Lung (tissue), 12 donors: ENCODE measurements around the gene BRF1. TPM values are rescaled to one million over a fixed set of nuclear protein-coding genes. Genes with fewer than 3 reads are reported as not detected.

Source experiments
- ATAC-seq: fragments of 200-7000 bp; cut with Tn5 transposase; one replicate; pipeline ENCODE4 v1.9.1; 2020; ENCODE audit warnings: moderate number of reproducible peaks; ENCODE audit not compliant: insufficient read depth, low FRiP score
- DNase-seq, 3 donors: peaks; one replicate each; pipeline ENCODE4 v3.0.0-alpha.2; 2013 to 2017
- H3K27ac ChIP-seq, 2 donors: one replicate each; pipeline ENCODE4 v1.5.1; 2013; ENCODE audit warnings: mild to moderate bottlenecking in 2 of 2, moderate library complexity in 2 of 2, control low read depth in 1 of 2, inconsistent platforms in 1 of 2, low read depth in 1 of 2, low read length in 1 of 2
- H3K27me3 ChIP-seq, 3 donors: one replicate each; pipeline ENCODE4 v1.5.1; 2013; ENCODE audit warnings: low read length in 2 of 3; ENCODE audit not compliant: control insufficient read depth in 3 of 3, insufficient read depth in 3 of 3
- H3K36me3 ChIP-seq, 4 donors: one replicate each; pipeline ENCODE4 v1.5.1; 2013; ENCODE audit warnings: low read length in 4 of 4, mild to moderate bottlenecking in 1 of 4, moderate library complexity in 1 of 4; ENCODE audit not compliant: control insufficient read depth in 4 of 4, insufficient read depth in 4 of 4
- H3K4me1 ChIP-seq, 5 donors: one replicate each; pipeline ENCODE4 v1.5.1; 2013; ENCODE audit warnings: low read length in 5 of 5, mild to moderate bottlenecking in 2 of 5, moderate library complexity in 1 of 5; ENCODE audit not compliant: control insufficient read depth in 5 of 5, insufficient read depth in 5 of 5
- H3K4me3 ChIP-seq: one replicate; pipeline ENCODE4 v1.5.1; 2013; ENCODE audit warnings: mild to moderate bottlenecking, control low read depth, moderate library complexity
- H3K9ac ChIP-seq, 2 donors: one replicate each; pipeline ENCODE4 v1.5.1; 2013; ENCODE audit warnings: low read length in 2 of 2, control low read depth in 1 of 2; ENCODE audit not compliant: insufficient read depth in 1 of 2
- H3K9me3 ChIP-seq, 4 donors: one replicate each; pipeline ENCODE4 v1.5.1; 2013; ENCODE audit warnings: low read length in 3 of 4, mild to moderate bottlenecking in 1 of 4, moderate library complexity in 1 of 4; ENCODE audit not compliant: control insufficient read depth in 4 of 4, insufficient read depth in 3 of 4
- CTCF ChIP-seq: IDR thresholded peaks from 2 replicates; pipeline ENCODE4 v1.5.1; 2012; ENCODE audit warnings: mild to moderate bottlenecking; ENCODE audit errors: control extremely low read depth, extremely low read depth
- WGBS, 2 donors: extraction: QIAGEN DNeasy Blood & Tissue Kit; methylation state at CpG; one replicate each; pipeline ENCODE4 v1.1.7; 2013; 5-methylcytosine and 5-hydroxymethylcytosine counted together
- polyA plus RNA-seq, 2 donors: library from polyadenylated mRNA; stranded (reverse); fragments of 200-250 nt; gene quantifications; one replicate each; pipeline ENCODE4 v1.2.1, GENCODE V29; 2013
- total RNA-seq, 2 donors: library from RNA; depleted of rRNA in 1 of 2; stranded (reverse); fragments of >200 nt in 1 of 2; gene quantifications; one replicate each; pipeline ENCODE4 v1.2.1, GENCODE V29; 2014 to 2021
- donor health status: control.
- donor health status: control.
- donor health status: Bipolar disorder and iron deficiency.
- donor health status: healthy.
- donor health status: DM: yes; HTN: yes; CAD: no.

Gene BRF1
- total and polyA plus RNA-seq, 4 donors = 14.2 to 55.3 (median 37.2) TPM

- ATAC-seq (no peak), DNase-seq (no peak)
- WGBS, 2 donors = 96 to 97% methylated on average over 16 of the region's 16 CpGs
- Histone ChIP-seq H3K4me1 (peaks cover 0 to 16% (median 2%) of the 10 kb centered on the region in 5 donors), H3K9ac (no peak overlapping the region), H3K9me3 (no peaks in the 10 kb centered on the region), H3K36me3 (peaks cover 0 to 29% (median 24%) of the 10 kb centered on the region in 4 donors), H3K4me3 (no peak overlapping the region), H3K27me3 (no peaks in the 10 kb centered on the region), H3K27ac (no peak overlapping the region)
- no peak for TF ChIP-seq CTCF
Observed at GRCh38 chr14:105247026-105247425, 53.8 kb downstream of the BRF1 start.

- 91 to 94% methylated on average over 10 of the region's 10 CpGs for WGBS, 2 donors
- Histone ChIP-seq H3K36me3 (peaks cover 0 to 18% (median 7%) of the 10 kb centered on the region in 4 donors), H3K4me3 (no peak overlapping the region), H3K4me1 (peaks cover 0 to 12% (median 2%) of the 10 kb centered on the region in 5 donors), H3K27me3 (no peaks in the 10 kb centered on the region), H3K27ac (no peak overlapping the region), H3K9ac (no peak overlapping the region), H3K9me3 (no peaks in the 10 kb centered on the region)
- ATAC-seq (no peak), DNase-seq (no peak)
- TF ChIP-seq CTCF = no peak
Observed at GRCh38 chr14:105244334-105244733, 56.5 kb downstream of the BRF1 start.

GRCh38 chr14:105241641-105242040 lies 59.2 kb downstream of the BRF1 start:
- DNase-seq (no peak), ATAC-seq (no peak)
- no peaks in the 10 kb centered on the region for H3K27me3 ChIP-seq
- no peaks in the 10 kb centered on the region for H3K4me1 ChIP-seq
- WGBS, 2 donors = 96 to 98% methylated on average over 19 of the region's 19 CpGs
- no peak overlapping the region for H3K27ac ChIP-seq
- H3K36me3 ChIP-seq = peaks cover 0 to 12% (median 3%) of the 10 kb centered on the region in 4 donors
- no peak overlapping the region for H3K9ac ChIP-seq
- TF ChIP-seq CTCF = no peak
- no peaks in the 10 kb centered on the region for H3K9me3 ChIP-seq
- no peak overlapping the region for H3K4me3 ChIP-seq
